ENCODE measurements around the gene P3R3URF.

- no peak for TF ChIP-seq CTCF (IDR thresholded peaks at IDR 0.05; ENCODE audit: insufficient read depth, low read length, poor library complexity, severe bottlenecking)
- no peak for TF ChIP-seq EZH2phosphoT487 (conservative IDR thresholded peaks at IDR 0.05; ENCODE audit: low read length)
Measured at GRCh38 chr1:46128344-46128743, 47.9 kb downstream of the P3R3URF start.
